Measurements from ENCODE around the gene TBCA.
"Not testable (repeated sequence)": the region's sequence is repeated elsewhere in the genome, so short reads cannot be mapped to it uniquely, and the experiment has no call there.

The TBCA gene

DNA sequence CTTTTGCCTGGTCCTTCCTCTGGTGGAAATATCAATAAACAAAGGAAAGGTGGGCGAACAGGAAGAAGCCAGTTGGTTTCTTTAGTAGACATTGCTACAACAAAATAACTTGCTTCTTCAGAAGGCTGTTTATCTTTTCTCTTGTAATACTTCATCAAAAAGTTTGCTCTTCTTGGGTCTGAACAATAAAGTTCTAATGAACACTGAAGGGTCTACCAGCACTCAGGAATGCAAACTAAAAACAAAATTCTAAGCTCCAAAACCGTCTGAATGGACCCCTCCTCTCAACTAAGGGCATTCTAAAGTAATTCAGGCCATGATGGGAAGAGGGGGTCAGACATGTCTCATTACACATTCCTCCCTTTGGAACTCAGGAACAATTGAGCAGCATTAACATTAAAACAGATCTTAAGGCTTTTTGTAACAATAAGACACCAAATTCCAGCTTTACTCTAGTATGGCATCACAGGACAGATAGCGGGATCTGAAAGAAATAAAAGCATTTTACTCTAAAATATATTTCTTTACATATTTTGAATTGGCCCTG lies 2.3 kb downstream of the TBCA start:
- no peak for DNase-seq

DNA sequence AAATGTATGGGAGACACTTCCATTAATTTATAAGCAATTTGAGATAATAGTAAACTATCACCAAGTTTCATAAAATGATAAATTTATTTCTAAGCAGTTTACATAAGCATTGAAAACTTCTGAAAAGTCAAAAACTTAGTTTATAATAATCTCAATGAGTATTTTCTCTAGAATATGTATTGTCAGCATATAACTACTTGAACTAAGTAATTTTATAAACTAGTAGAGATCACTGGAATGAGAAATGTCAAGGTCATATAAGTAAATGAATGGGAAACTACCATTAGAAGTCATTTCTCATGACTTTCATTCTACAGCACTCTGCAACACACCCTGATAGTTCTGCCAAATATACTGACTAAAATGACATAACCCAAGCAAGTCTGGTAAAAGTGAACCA lies 3.4 kb downstream of the TBCA start:
- no peak for DNase-seq

DNA sequence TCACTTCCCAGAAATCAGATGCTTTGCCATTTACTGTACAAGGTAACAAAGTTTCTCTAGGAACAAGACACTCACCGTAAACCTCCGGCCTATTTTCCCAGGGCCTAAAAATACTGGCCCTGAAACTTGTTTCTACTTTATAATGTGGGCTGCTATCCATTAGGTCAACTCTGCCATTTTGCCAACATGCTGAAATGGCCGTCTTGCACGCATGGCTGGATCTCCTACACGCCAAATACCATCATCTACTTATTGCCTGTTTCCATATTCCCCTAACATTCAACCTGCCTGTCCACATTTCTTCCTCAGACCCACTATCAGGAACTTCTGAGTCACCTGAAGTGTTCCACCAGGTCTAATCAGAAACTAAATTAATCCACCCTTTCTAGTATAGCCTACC lies 4.7 kb downstream of the TBCA start:
- DNase-seq, result no peak

GRCh38 chr5:77770293-77771005 lies 5.7 kb downstream of the TBCA start:
- no peak for DNase-seq

DNA sequence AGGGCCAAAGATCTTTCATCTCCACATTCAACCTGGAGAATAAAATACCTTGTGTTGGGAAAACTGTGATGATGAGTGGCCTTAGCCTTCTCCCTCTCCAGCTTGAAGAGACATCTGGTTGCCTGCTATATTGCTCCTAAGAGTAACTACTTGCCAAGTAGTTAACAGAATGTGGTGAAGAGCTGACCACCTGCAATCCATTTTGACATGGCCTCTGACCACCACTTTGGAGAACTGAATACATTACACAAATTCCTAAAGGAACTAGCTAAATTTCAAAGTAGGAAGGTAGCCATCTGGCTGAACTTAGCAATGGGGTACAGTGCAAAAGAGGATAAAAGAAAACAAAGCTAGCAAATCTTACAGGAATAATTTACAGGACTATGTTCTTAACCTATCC lies 7.2 kb downstream of the TBCA start:
- no peak for DNase-seq

DNA sequence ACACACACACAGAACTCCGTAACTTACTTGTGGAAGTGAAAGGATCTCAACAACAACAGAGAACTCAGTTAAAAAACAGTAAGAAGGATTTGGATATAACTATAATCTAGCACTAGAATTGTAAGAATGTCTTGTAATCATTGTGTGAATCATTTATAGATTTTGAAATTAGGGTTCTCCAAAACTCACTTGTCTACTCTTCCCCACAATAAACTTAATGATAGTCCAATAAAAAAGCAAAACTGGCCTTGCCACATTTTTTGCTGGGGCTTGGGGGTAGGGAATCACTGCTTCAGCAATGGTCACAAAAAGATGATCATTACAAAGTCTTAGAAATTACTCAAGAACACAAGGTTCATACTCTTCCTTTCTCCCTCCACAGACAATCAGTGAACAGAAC lies 8.8 kb downstream of the TBCA start:
- no peak for DNase-seq

DNA sequence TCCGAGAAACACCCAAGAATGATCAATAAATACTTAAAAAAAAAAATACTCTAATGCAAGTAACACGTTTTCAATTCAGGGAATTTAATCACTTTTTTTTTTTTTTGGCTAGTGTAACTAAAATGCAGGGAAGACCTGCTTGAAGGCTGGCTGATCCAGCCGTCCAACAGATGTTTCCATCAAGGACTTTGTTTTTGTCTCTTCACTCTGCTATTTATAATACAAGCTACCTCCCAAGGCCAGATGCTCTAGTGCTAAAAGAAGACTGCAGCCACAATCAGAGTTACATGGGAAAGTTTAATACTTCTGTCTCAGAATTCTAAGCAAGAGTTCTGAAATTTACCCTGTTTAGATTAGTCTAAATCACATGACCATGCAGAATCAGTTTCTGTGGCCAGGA lies 14.5 kb downstream of the TBCA start:
- no peak for DNase-seq

GRCh38 chr5:77758141-77758938 lies 17.8 kb downstream of the TBCA start:
- DNase-seq, result no peak

DNA sequence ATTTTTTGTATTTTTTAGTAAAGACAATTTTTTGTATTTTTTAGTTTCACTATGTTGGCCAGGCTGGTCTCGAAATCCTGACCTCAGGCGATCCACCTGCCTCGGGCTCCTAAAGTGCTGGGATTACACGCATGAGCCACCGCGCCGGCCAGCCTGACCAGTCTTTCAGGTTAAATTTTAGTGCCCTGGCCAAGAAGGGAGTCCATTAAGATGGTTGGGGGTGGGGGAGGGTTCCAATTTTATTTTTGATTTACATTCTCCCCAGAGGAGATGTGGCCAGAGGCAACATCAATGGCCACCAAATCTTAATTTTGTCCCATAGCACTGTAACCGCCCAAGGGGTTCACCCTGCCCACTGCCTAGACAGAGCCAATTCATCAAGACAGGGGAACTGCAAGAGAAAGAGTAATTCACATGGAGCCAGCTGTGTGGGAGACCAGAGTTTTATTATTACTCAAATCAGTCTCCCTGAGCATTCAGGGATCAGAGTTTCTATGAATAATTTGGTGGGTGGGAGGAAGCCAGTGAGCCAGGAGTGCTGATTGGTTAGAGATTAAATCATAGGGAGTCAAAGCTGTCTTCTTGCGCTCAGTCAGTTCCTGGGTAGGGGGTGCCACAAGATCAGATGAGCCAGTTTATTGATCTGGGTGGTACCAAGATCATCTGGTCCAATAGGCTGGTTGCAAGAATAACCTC lies 24.7 kb downstream of the TBCA start:
- DNase-seq, result no peak

DNA sequence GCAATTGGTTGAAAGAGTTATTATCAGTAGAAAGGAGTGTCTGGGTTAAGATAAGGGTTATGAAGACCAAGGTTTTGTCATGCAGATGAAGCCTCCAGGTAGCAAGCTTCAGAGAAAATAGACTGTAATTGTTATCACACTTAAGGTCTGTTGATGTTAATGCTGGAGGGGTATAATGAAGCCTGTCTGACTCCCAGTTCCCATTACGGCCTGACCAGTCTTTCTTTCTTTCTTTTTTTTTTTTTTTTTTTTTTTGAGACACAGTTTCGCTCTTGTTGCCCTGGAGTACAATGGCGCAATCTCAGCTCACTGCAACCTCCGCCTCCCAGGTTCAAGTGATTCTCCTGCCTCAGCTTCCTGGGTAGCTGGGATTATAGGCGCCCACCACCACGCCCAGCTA lies 25.2 kb downstream of the TBCA start:
- not testable (repeated sequence) for DNase-seq

- no peak for DNase-seq
Observed at GRCh38 chr5:77748160-77748559, 28.0 kb downstream of the TBCA start.

DNA sequence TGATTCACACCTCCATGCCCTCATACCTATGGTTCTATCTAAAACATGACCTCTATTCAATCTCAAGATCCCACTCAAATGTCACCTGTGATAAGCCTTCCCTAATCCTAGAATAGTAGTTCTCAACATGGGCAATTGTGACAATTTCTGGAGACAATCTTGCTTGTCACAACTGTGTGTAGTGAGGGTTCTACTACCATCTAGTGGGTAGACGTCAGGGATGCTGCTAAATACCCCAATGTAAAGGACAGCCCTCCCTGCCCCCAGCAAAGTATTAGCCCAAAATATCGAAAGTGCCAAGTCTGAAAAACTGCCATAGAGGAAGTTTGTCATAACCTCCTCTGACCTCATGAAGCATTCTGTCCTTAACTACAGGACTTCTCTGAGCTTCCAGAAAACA lies 32.0 kb downstream of the TBCA start:
- DNase-seq, result no peak

GRCh38 chr5:77743181-77743580 lies 33.0 kb downstream of the TBCA start:
- no peak for DNase-seq

- no peak for DNase-seq
Observed at GRCh38 chr5:77741608-77742007, 34.5 kb downstream of the TBCA start.

DNA sequence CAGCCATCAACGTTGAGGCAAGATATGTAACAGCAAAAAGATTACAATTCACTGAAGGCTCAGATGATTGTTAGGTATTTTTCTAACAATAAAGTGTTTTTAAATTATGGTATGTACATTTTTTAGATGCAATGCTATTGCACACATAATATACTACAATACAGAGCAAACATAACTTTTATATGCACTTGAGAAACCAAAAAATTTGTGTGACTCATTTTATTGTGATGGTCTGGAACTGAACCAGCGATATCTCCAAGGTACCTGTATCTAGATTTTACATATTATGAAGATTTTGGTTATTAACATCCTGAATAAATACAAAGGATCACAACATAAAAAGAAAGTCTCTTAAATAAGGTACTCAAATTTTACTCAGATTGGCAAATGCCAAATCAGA lies 41.3 kb downstream of the TBCA start:
- DNase-seq, result no peak

DNA sequence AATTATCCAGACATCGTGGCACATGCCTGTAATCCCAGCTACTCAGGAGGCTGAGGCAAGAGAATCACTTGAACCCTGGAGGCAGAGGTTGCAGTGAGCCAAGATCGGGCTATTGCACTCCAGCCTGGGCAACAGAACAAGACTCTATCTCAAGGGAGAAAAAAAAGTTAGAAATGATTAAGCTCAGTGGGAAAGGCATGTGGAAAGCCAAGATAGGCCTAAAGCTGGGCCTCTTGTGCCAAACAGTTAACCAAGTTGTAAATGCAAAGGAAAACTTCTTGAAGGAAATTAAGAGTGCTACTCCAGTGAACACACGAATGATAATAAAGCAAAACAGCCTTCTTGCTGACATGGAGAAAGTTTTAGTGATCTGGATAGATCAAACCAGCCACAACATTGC lies 43.0 kb downstream of the TBCA start:
- DNase-seq, result no peak

- DNase-seq, result no peak
Observed at GRCh38 chr5:77727190-77727589, 48.9 kb downstream of the TBCA start.

GRCh38 chr5:77725616-77726015 lies 50.5 kb downstream of the TBCA start:
- no peak for DNase-seq

DNA sequence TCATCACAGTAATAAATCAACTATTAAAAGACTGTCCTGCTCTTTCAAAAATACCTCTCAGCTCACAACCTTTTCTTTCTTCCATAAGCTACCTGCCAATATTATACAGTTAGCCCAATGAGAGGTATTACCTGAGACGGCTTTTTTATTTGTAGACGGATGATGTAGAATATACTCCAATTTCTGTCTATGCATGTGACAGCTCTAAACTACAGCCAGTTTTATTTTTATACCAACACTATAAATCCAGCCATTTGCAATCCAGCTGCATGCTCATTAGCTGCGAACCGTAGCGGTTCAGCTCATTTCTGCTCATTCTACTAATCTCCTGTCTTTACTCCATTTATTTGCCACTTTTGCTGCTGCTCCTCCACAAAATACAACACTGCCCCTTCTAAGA lies 51.2 kb downstream of the TBCA start:
- no peak for DNase-seq

GRCh38 chr5:77719666-77720363 lies 56.3 kb downstream of the TBCA start:
- DNase-seq, result no peak

- DNase-seq, result no peak
Observed at GRCh38 chr5:77718934-77719610, 57.1 kb downstream of the TBCA start.
